Kidney tubule cell (primary cell): ENCODE data around the gene FN1.

Experiments used
- DNase-seq: peaks from one replicate; pipeline ENCODE4 v3.0.0-alpha.2; 2018; ENCODE audit warnings: low spot score

The FN1 gene

GRCh38 chr2:215407061-215407460 lies 28.8 kb downstream of the FN1 start:
- no peak for DNase-seq

GRCh38 chr2:215405722-215406581 lies 29.9 kb downstream of the FN1 start:
- DNase-seq = no peak

GRCh38 chr2:215404348-215405012 lies 31.4 kb downstream of the FN1 start:
- no peak for DNase-seq

GRCh38 chr2:215403441-215404347 lies 32.2 kb downstream of the FN1 start:
- no peak for DNase-seq

GRCh38 chr2:215401896-215402379 lies 33.9 kb downstream of the FN1 start:
- peak; percentile 74 for DNase-seq

GRCh38 chr2:215399067-215399716 lies 36.7 kb downstream of the FN1 start:
- no peak for DNase-seq

- DNase-seq = no peak
Observed at GRCh38 chr2:215397632-215398341, 38.1 kb downstream of the FN1 start.

- DNase-seq = no peak
Observed at GRCh38 chr2:215396595-215397313, 39.1 kb downstream of the FN1 start.

GRCh38 chr2:215395687-215396460 lies 40.0 kb downstream of the FN1 start:
- no peak for DNase-seq

- no peak for DNase-seq
Observed at GRCh38 chr2:215394102-215394805, 41.6 kb downstream of the FN1 start.

- DNase-seq = no peak
Observed at GRCh38 chr2:215392687-215393270, 43.1 kb downstream of the FN1 start.

GRCh38 chr2:215392164-215392563 lies 43.7 kb downstream of the FN1 start:
- DNase-seq = no peak

- peak; percentile 85 for DNase-seq
Observed at GRCh38 chr2:215391531-215391930, 44.3 kb downstream of the FN1 start.

- no peak for DNase-seq
Observed at GRCh38 chr2:215390550-215390913, 45.3 kb downstream of the FN1 start.

- no peak for DNase-seq
Observed at GRCh38 chr2:215388002-215388728, 47.7 kb downstream of the FN1 start.

GRCh38 chr2:215386566-215386965 lies 49.3 kb downstream of the FN1 start:
- no peak for DNase-seq

- DNase-seq = no peak
Observed at GRCh38 chr2:215384710-215385109, 51.2 kb downstream of the FN1 start.
